HepG2 (cell line): ENCODE results near the gene C11orf24. TPM values are rescaled to one million over a fixed set of nuclear protein-coding genes. Genes with fewer than 3 reads are reported as not detected.

Experiments used
- AGO1 ChIP-seq: fragments of 200-400 bp; formaldehyde crosslinking; IDR thresholded peaks from 2 replicates; pipeline ENCODE4 v1.6.1; 2017; ENCODE audit warnings: mild to moderate bottlenecking, low read depth, low read length, moderate library complexity; ENCODE audit not compliant: poor library complexity, severe bottlenecking
- AKNA ChIP-seq: sonication (generic); formaldehyde crosslinking; IDR thresholded peaks from 2 replicates; pipeline ENCODE4 v1.4.0; 2020; ENCODE audit warnings: missing genetic modification reagents, borderline replicate concordance
- FOXP4 ChIP-seq: sonication (generic); formaldehyde crosslinking; IDR thresholded peaks from 2 replicates; pipeline ENCODE4 v1.4.0; 2020; ENCODE audit warnings: missing genetic modification reagents
- MXD4 ChIP-seq: IDR thresholded peaks from 2 replicates; pipeline ENCODE4 v1.6.1; 2016; ENCODE audit warnings: mild to moderate bottlenecking, missing biosample characterization, missing genetic modification reagents
- NFE2L1 ChIP-seq: sonication (generic); formaldehyde crosslinking; IDR thresholded peaks from 2 replicates; pipeline ENCODE4 v1.4.0; 2020; ENCODE audit warnings: missing genetic modification reagents, mild to moderate bottlenecking, borderline replicate concordance
- NFYC ChIP-seq: IDR thresholded peaks from 2 replicates; pipeline ENCODE4 v1.6.1; 2016; ENCODE audit warnings: missing genetic modification reagents, missing compliant biosample characterization
- PREB ChIP-seq: sonication (generic); formaldehyde crosslinking; IDR thresholded peaks from 2 replicates; pipeline ENCODE4 v1.4.0; 2020; ENCODE audit warnings: missing genetic modification reagents
- SIX1 ChIP-seq: sonication (generic); formaldehyde crosslinking; IDR thresholded peaks from 2 replicates; pipeline ENCODE4 v1.4.0; 2020; ENCODE audit warnings: missing genetic modification reagents, borderline replicate concordance
- TBX2 ChIP-seq: sonication (generic); formaldehyde crosslinking; IDR thresholded peaks from 2 replicates; pipeline ENCODE4 v1.5.0; 2020; ENCODE audit warnings: missing genetic modification reagents, mild to moderate bottlenecking, borderline replicate concordance
- ZFP62 ChIP-seq: sonication (generic); formaldehyde crosslinking; IDR thresholded peaks from 2 replicates; pipeline ENCODE4 v1.4.0; 2020; ENCODE audit warnings: missing genetic modification reagents
- ZKSCAN1 ChIP-seq: fragments of 150-350 bp; IDR thresholded peaks from 2 replicates; pipeline ENCODE4 v1.6.1; 2014; ENCODE audit warnings: low read length
- ZNF543 ChIP-seq: sonication (generic); formaldehyde crosslinking; IDR thresholded peaks from 2 replicates; pipeline ENCODE4 v1.4.0; 2020; ENCODE audit warnings: mild to moderate bottlenecking, missing genetic modification reagents
- ZNF710 ChIP-seq: sonication (generic); formaldehyde crosslinking; IDR thresholded peaks from 2 replicates; pipeline ENCODE4 v1.5.0; 2020; ENCODE audit warnings: mild to moderate bottlenecking, missing genetic modification reagents, borderline replicate concordance
- ZNF780A ChIP-seq: sonication (generic); formaldehyde crosslinking; IDR thresholded peaks from 2 replicates; pipeline ENCODE4 v1.8.0; 2022; ENCODE audit warnings: mild to moderate bottlenecking, missing genetic modification reagents, moderate library complexity
- ZNF800 ChIP-seq: sonication (generic); formaldehyde crosslinking; IDR thresholded peaks from 2 replicates; pipeline ENCODE4 v1.4.0; 2020; ENCODE audit warnings: missing genetic modification reagents
- polyA plus RNA-seq, 8 experiments: library from polyadenylated mRNA; depleted of rRNA in 3 of 8; stranded (reverse) in 7 of 8; unstranded in 1 of 8; fragments of >200 nt; fragmentation: Illumina TruSeq in 4 of 8; extraction: Trizol in 4 of 8; gene quantifications; 2 replicates each; pipeline versions ENCODE4 v1.2.1 to v1.2.3, GENCODE V29; 2011 to 2016; ENCODE audit warnings: low read depth in 4 of 8, missing spikeins in 1 of 8, mixed read lengths in 1 of 8; ENCODE audit not compliant: insufficient read depth in 1 of 8
- total RNA-seq, 5 experiments: library from RNA; depleted of rRNA; stranded (reverse); fragments of >200 nt; fragmentation: Illumina TruSeq; extraction: Trizol; gene quantifications; 2 replicates each; pipeline ENCODE4 v1.2.3, GENCODE V29; 2016; ENCODE audit warnings: low read depth in 1 of 5

The C11orf24 gene
- total and polyA plus RNA-seq, 2 of the 13 experiments (the other 11 are each of a cell fraction or from before 2014, with no cell fraction given): 52.9 to 55.5 TPM

GRCh38 chr11:68213555-68214172, 58.1 kb downstream of the C11orf24 start (continued):
- no peak for TF ChIP-seq FOXP4
- TF ChIP-seq ZKSCAN1: no peak
- TF ChIP-seq NFE2L1 (CRISPR knock-in tag): no peak
- no peak for TF ChIP-seq AGO1
- TF ChIP-seq ZNF710 (CRISPR knock-in tag): no peak; the same call in 1 of the 2 replicates
- TF ChIP-seq ZFP62 (CRISPR knock-in tag): no peak
- TF ChIP-seq MXD4: peak; percentile 50; the same call in 1 of the 2 replicates
- no peak for TF ChIP-seq PREB (CRISPR knock-in tag)
- TF ChIP-seq ZNF543 (CRISPR knock-in tag): no peak; the same call in 1 of the 2 replicates
- no peak for TF ChIP-seq ZNF800
- TF ChIP-seq ZNF780A (CRISPR knock-in tag): peak; percentile 45; the same call in 1 of the 2 replicates
- peak; percentile 16; the same call in 1 of the 2 replicates for TF ChIP-seq NFYC (CRISPR knock-in tag)
- TF ChIP-seq SIX1 (CRISPR knock-in tag): no peak
- TF ChIP-seq AKNA (CRISPR knock-in tag): no peak
- TF ChIP-seq TBX2 (CRISPR knock-in tag): peak; percentile 43; the same call in 1 of the 2 replicates
